Ishikawa (cell line): ENCODE measurements around the gene BCORL1.

Source experiments
- CEBPB ChIP-seq: IDR thresholded peaks from 2 replicates; pipeline ENCODE4 v1.6.1; 2012
- CREB1 ChIP-seq: IDR thresholded peaks from 2 replicates; pipeline ENCODE4 v1.6.1; 2012; ENCODE audit warnings: low read depth
- EGR1 ChIP-seq: IDR thresholded peaks from 2 replicates; pipeline ENCODE4 v1.6.1; 2012
- EP300 ChIP-seq: IDR thresholded peaks from 2 replicates; pipeline ENCODE4 v1.6.1; 2012; ENCODE audit warnings: borderline replicate concordance
- FOXM1 ChIP-seq: IDR thresholded peaks from 2 replicates; pipeline ENCODE4 v1.6.1; 2012; ENCODE audit warnings: low read depth, borderline replicate concordance
- MAX ChIP-seq: IDR thresholded peaks from 2 replicates; pipeline ENCODE4 v1.6.1; 2012
- NFIC ChIP-seq: IDR thresholded peaks from 2 replicates; pipeline ENCODE4 v1.6.1; 2012
- RAD21 ChIP-seq: IDR thresholded peaks from 2 replicates; pipeline ENCODE4 v1.6.1; 2012; ENCODE audit warnings: low read depth
- REST ChIP-seq: IDR thresholded peaks from 2 replicates; pipeline ENCODE4 v1.6.1; 2012; ENCODE audit warnings: low read depth, mild to moderate bottlenecking
- TAF1 ChIP-seq: IDR thresholded peaks from 2 replicates; pipeline ENCODE4 v1.6.1; 2012; ENCODE audit warnings: low read depth, mild to moderate bottlenecking
- TCF12 ChIP-seq: IDR thresholded peaks from 2 replicates; pipeline ENCODE4 v1.6.1; 2012; ENCODE audit warnings: low read depth
- TEAD4 ChIP-seq: IDR thresholded peaks from 2 replicates; pipeline ENCODE4 v1.6.1; 2012
- YY1 ChIP-seq: IDR thresholded peaks from 2 replicates; pipeline ENCODE4 v1.6.1; 2012; ENCODE audit warnings: low read depth
- ZBTB7A ChIP-seq: IDR thresholded peaks from 2 replicates; pipeline ENCODE4 v1.6.1; 2012; ENCODE audit warnings: low read depth
- TF ChIP-seq, protein P1 (sequence below): IDR thresholded peaks from 2 replicates; pipeline ENCODE4 v1.6.1; 2012

BCORL1 gene

GRCh38 chrX:129982300-129983251 is at the start of gene BCORL1:
TSS of gene BCORL1 (plus strand) at chrX:129982635. CDS start at chrX:130005232, 22,597 bp downstream.
- TF ChIP-seq TCF12, result peak; percentile 50; the same call in 1 of the 2 replicates
- no peak for TF ChIP-seq FOXM1
- no peak for TF ChIP-seq RAD21
- TF ChIP-seq TEAD4, result no peak; the same call in 1 of the 2 replicates
- TF ChIP-seq, protein P1, sequence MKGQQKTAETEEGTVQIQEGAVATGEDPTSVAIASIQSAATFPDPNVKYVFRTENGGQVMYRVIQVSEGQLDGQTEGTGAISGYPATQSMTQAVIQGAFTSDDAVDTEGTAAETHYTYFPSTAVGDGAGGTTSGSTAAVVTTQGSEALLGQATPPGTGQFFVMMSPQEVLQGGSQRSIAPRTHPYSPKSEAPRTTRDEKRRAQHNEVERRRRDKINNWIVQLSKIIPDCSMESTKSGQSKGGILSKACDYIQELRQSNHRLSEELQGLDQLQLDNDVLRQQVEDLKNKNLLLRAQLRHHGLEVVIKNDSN, result peak; percentile 4; the same call in 1 of the 2 replicates
- TF ChIP-seq REST, result no peak
- TF ChIP-seq YY1, result peak; percentile 46
- no peak; the same call in 1 of the 2 replicates for TF ChIP-seq ZBTB7A
- TF ChIP-seq MAX, result peak; percentile 63; the same call in 1 of the 2 replicates
- TF ChIP-seq EP300, result no peak
- TF ChIP-seq CREB1, result peak; percentile 57; the same call in 1 of the 2 replicates
- TF ChIP-seq TAF1, result peak; percentile 95
- TF ChIP-seq NFIC, result no peak
- peak; percentile 57 for TF ChIP-seq EGR1
- no peak for TF ChIP-seq CEBPB

- TF ChIP-seq REST (no peak), ZBTB7A (0 out of 2 replicates have a peak, but pooled peaks have one; percentile 4)
Measured at GRCh38 chrX:129932821-129933321, 49.6 kb upstream of the BCORL1 start.

GRCh38 chrX:129933700-129934099 is 48.7 kb upstream of the BCORL1 start:
- TF ChIP-seq CEBPB (no peak), MAX (no peak), NFIC (no peak), REST (no peak), TCF12 (no peak), TEAD4 (no peak)
- TF ChIP-seq, protein P1, result no peak

DNA sequence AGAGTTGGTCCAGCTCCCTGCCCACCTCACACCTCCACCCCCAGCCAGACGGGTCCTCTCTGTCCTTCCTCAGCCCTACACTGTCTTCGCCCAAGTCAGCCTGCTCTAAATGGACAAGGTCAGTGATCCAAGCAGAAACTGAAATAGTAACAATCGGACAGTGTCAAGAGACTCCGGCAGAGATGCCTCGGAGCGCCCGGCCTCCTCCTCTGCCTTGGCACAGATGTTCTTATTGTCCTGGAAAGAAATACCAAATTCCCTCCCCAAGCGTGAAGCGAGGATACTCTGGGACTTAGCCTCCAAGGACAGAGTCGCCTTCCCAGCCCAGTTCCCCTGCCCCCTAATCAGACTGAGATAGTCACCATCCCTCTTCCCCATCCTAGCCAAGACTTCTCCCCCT is 48.0 kb upstream of the BCORL1 start:
- TF ChIP-seq EP300, result no peak

DNA sequence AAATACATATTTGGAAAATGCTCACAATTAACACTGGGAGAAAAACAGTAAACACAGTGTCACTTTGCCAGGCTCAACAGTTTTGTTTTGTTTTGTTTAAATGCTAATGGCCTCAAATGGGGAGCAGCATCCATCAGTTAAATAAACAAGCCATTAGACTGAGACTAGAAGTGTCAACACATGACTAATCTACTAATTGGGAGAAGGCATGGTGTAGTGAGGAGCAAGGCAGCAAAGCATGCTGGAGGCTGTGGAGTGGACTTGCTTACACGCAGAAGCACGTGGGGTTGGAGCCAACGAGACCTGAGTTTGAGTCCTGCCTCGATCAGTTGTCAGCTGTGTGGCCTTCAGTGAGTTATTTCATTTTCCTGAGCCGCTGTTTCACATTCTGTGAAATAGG is 47.5 kb upstream of the BCORL1 start:
- TF ChIP-seq ZBTB7A, result no peak
- TF ChIP-seq NFIC, result no peak
- no peak for TF ChIP-seq RAD21
- TF ChIP-seq MAX, result no peak
- no peak for TF ChIP-seq REST
- TF ChIP-seq, protein P1, result no peak
- TF ChIP-seq YY1, result no peak
